RKO (cell line): ENCODE measurements around the gene RAB8B.

Experiments used
- DNase-seq: peaks from one replicate; pipeline ENCODE4 v3.0.0-alpha.2; 2016; ENCODE audit warnings: low spot score

RAB8B gene

GRCh38 chr15:63276342-63277037 is 87.1 kb downstream of the RAB8B start:
- DNase-seq, result no peak

DNA sequence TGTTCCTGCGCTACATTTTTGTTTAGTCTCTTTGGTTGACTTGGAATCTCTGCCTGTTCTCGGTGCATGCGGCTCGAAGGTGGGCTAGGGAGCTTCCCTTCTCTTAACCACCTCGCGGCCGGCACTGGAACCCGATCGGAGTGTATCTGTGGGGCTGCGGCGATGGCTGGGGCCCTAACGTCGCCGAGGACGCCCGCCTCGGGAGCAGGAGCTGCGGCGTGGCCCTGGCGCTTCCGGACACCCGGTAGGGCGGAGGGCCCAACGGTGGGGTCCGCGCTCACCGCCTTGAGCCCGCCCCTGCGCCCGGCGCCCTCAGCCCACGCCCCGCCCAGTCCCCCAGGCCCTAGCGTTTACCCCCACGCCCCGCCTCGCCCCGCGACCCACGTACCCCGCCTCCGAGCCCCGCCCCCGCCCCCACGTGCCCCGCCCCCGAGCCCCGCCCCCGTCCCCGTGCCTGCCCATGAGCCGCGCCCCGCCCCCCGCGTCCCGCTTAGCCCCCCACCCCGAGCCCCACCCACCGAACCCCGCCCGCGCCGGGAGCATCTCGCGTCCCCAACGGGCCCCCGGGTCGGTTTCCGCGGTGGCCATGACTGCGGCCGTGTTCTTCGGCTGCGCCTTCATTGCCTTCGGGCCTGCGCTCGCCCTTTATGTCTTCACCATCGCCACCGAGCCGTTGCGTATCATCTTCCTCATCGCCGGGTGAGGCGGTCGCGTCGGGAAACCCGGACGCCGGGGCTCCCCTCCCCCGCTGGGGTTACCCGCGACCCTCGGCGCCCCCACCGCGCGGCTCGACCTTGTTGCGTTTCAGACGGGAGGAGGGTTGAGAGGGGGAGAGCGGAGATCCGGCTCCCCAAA is 87.9 kb downstream of the RAB8B start, which contains the start of gene APH1B:
TSS of gene APH1B (plus strand) at position 568 of the 855 bp plus-strand sequence. CDS start at position 587, 19 bp downstream.
- peak; percentile 74 for DNase-seq

GRCh38 chr15:63277893-63278456 is 88.6 kb downstream of the RAB8B start:
- no peak for DNase-seq

- DNase-seq, result no peak
These were observed 93.7 kb downstream of the RAB8B start for GRCh38 chr15:63283126-63283525.

DNA sequence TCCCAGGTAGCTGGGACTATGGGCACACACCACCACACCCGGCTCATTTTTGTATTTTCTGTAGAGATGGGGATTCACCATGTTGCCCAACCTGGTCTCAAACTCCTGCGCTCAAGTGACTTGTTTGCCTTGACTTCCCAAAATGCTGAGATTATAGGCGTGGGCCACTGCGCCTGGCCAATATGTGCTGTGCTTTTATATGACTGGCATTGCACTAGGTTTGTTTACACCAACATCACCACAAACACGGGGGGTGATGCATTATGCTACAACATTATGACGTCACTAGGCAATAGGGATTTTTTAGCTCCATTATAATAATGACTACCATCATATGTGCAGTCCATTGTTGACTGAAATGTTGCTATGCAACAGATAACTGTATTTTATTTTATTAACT is 94.9 kb downstream of the RAB8B start:
- no peak for DNase-seq

- no peak for DNase-seq
These were observed 97.7 kb downstream of the RAB8B start for GRCh38 chr15:63287109-63287508.

DNA sequence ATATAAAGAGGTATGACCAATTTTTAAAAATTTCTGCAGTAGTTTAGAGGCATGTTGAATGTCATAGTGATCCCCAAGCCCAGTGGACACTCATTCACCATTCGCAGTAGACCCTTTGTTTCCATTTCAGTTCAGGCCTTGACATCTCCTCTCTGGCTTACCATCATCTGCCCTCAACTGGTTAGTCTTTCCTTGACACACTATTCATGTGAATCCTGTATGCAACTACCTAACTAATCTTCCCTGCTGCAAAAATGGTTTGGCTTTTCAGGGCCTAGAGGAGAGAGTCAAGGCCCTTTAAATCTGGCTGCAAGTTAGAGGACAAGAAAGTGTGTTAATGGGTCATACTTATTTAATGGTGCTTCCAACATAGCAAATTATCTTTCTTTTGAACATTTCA is 98.9 kb downstream of the RAB8B start:
- DNase-seq, result no peak

DNA sequence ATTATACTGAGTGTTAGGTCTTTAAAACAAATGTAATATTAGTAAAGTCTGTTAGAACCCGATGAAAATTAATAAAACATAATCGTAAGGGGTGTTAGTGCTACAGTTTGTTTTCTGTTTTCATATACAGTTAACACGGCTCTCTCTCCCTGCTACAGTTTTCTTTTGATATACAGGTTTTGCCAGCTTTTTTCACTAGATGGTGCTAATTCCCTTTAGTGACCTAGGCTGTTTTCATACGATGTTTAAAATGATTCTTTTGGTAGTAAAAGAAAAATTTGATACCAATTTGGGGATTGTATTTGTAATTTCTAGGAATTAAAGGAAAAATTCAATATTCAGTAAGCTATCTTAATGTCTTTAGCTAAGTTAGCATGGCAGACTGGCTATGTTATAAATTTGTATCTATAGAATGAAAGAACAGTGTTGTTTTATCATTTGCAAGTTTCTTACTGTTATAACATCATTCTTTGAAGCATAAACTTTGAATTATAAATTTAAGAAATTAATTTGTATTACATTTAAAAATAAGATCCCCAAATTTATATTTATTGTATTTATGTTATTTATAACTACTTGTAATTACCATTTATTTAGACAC is 99.5 kb downstream of the RAB8B start:
- DNase-seq, result peak; percentile 76

DNA sequence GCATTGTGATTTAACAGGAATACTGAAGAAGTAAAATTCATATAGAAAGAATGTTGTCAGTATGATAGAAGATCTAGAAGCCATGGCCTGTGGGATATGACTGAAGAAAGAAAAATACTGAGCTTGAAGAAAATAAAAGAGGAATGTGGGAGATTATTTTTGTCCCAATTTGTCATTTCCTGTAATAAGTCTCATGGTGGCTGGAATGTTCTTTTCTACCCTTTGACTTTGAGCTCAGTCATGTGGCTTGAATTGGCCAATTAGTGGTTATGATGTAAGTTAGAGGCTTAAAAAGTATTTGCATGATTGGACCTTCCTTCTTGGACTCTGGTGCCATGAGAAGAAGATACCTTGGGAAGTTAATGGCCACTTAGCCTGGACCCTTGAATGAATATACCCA is 102.1 kb downstream of the RAB8B start:
- peak; percentile 63 for DNase-seq

DNA sequence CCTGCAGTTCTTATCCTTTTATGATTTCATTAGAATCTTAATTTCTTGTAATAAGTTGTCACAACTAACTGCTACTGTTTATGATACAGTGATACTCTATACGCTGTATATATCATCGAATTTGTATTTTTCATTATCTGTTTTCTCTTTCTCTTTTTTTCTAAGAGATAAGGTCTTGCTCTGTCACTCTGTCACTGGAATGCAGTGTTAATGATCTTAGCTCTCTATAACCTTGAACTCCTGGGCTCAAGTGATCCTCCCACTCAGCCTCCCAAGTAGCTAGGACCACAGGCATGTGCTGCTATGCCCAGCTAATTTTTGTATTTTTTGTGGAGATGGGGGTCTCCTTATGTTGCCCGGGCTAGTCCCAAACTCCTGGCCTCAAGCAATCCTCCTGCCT is 102.8 kb downstream of the RAB8B start:
- DNase-seq, result no peak

DNA sequence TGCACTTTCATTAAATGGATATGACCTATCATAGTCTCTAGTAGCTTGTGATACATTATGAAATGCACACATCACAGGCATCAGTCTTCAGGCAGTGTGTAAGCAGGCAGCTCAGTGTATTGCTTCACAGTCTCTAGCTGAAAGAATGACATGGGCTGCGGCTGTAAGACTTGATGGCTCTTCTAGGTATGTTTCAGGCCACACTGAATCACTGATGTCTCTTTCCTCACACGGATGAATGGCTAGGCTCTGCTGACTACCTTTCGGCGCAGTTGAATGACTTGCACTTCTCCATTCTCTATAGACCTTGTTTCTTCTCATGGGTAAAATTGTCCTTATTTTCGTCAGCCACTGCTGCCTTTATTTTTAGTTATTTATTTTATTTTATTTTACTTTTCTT is 103.4 kb downstream of the RAB8B start:
- no peak for DNase-seq

DNA sequence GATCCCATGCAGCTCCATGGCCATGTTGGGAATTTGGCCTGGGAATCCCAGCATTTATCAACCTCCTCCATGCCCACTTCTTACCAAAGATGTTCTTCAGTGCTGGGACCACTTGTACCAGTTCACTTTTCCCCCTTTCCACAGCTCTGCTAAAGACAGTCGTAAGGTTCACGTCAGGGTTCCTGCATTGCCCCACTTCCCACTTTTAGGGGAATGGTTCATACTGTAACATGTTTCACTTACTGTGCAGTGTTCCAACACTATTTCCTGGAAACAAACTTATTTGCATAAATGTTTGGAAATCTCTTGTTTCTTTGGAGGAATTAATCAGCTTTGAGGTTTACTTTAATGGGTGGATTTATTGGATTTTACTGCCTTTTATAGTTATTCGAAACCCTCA is 105.0 kb downstream of the RAB8B start:
- DNase-seq, result no peak

GRCh38 chr15:63295341-63295740 is 105.9 kb downstream of the RAB8B start:
- DNase-seq, result no peak

DNA sequence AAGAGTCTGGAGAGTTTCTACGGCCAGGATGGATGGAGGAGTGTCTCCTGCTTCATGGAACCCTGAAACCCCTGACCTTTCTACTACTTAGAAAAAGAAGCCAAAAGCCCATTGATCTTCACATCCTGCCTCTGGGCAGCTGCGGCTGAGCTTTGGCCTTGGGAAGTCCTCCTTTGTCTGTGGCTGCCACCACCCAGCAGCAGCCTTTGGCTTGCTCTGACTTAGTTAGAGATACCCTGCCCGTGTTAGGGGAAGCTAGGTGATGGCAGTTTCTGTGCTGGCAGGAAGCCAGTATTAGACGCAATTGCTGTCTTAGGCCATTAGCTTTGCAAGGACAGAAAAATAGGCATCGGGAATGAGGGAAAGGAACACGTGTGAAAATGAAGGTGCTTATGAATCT is 106.8 kb downstream of the RAB8B start:
- DNase-seq, result no peak

DNA sequence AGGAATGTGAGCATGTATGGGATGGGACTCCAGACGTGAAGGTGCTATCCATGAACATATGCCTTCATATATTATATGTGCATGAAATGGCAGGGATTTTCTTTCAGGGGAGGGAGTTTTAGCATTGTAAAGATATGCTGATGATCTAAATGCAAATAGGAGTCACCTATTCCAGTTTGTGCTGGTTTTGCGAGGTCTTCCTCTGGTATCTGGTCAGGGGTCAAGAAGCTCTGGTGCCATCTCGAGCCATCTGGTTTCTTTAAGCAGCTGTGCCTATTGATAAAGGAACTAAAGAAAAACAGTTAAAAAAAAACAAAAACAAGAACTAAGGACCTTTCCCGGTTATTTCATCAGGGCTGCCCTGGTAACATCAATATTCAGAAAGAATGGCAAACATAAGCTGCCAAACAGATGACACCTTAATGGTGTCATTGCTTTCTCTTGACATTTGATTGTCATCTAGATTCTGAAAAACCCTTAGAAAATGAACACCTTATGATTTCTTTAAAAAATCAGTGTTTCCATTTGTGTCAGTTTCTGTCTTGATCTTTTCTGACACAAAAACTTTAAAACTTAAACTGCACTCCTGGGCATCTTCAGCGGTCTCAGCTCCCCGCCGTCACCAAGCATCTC is 110.7 kb downstream of the RAB8B start:
- DNase-seq, result no peak

GRCh38 chr15:63301088-63301487 is 111.7 kb downstream of the RAB8B start:
- no peak for DNase-seq

DNA sequence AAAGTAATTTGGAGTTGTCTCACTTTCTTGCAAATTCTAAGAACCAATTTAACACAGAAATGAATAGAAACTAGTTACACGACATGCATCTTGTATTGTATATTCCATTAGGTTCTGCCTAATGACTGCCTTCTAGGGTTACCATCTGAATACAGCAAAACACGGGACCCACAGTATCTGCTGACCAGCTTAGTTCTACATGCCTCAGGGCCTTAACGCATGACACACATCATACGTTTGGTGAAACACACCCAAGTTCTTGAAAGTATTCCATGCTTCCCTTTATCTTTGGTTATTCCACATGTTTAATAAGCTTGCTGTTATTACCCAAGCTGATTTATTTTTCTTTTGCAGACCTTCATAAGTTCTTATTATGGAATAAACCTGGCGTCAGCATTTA is 115.9 kb downstream of the RAB8B start:
- DNase-seq, result no peak

DNA sequence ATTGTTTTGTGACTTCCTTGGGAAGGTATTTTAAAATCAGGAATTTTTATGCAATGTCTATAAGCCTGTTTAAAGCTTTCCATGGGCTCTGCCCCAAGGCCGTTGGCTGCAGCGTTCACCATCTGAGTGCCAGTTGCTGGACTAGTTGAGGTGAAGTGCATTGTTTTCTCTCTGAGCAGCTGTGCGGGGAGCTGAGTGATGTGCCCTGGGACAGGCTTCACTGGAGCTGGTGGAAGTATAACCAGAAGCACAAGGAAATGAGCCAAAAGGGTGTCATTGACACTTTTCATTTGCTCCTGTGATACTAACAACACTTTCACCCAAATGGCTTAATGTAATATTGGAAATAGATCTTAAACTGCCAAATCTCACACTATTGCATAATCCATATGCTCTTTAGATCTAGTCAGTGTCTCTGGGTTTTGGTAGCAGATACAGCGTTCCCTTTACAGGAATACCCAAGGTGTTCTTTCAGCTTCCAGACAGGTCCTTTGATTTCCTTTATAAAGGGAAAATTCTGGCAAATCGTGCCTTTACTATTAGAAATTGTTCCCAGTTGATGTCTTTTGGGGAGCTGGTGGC is 117.2 kb downstream of the RAB8B start:
- DNase-seq, result no peak

DNA sequence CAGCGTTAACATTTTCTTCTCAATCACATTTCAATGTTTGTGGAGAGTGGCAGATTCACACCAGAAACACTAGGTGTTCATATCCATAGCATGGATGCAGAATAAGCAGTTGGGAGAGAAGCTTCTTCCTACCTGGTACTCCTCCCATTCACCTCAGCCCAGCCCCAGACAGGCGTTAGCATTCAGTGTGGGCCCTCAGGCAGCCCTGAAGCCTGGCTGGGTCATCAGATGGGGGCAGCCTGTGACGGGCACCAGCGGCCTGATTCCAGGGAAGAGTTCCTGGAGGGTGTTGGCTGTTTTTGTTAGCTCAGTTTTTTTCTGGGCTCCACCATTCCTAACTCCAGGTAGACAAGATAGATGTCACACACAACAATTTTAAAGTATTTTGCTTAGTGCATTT is 119.1 kb downstream of the RAB8B start:
- DNase-seq, result no peak

- no peak for DNase-seq
These were observed 119.5 kb downstream of the RAB8B start for GRCh38 chr15:63308947-63309346.

DNA sequence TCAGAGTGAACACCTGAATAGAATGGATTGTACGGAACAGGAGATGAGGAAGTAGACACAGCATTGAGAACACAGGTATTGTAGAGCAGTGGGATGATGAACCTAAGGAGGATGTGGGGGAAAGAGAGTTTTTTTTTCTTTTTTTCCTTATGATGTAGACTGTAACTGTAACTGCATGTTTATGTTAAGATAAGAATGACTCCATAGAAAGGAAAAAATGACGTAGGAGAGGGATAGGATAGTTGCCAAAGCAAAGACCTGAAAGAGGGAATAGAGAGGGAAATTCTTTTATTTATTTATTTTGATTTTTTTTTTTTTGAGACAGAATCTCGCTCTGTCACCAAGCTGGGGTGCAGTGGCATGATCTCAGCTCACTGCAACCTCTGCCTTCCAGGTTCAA is 121.2 kb downstream of the RAB8B start:
- DNase-seq, result no peak

GRCh38 chr15:63312286-63312685 is 122.9 kb downstream of the RAB8B start:
- DNase-seq, result no peak
